ENCODE results near the gene C16orf95. TPM values are rescaled to one million over a fixed set of nuclear protein-coding genes. Genes with fewer than 3 reads are reported as not detected.

The C16orf95 gene
- total and polyA plus RNA-seq, 2 experiments from 2014 or later, result 4.7 to 6.6 TPM

- no peak overlapping the region for H3K27ac ChIP-seq
- no peaks in the 10 kb centered on the region for H3K27me3 ChIP-seq
- no peaks in the 10 kb centered on the region for H3K79me2 ChIP-seq
- no peaks in the 10 kb centered on the region for H3K9me3 ChIP-seq (ENCODE audit: low read depth)
- DNase-seq (ENCODE audit: low spot score), result no peak
- H3K9me2 ChIP-seq (replicated peaks; ENCODE audit: insufficient read depth), result no peaks in the 10 kb centered on the region
- H4K20me1 ChIP-seq (ENCODE audit: insufficient read depth, poor library complexity, severe bottlenecking), result no peaks in the 10 kb centered on the region
- H3K36me3 ChIP-seq (replicated peaks; ENCODE audit: insufficient read depth, low read depth), result no peaks in the 10 kb centered on the region
- H3K4me2 ChIP-seq, result no peak overlapping the region
- H2AFZ ChIP-seq, result no peak overlapping the region
- no peaks in the 10 kb centered on the region for H3K4me1 ChIP-seq (ENCODE audit: insufficient read depth)
- no peak for TF ChIP-seq EZH2 (IDR thresholded peaks at IDR 0.05; ENCODE audit: borderline replicate concordance)
- no peak for TF ChIP-seq CTCF (IDR thresholded peaks at IDR 0.05; ENCODE audit: poor library complexity)
- TF ChIP-seq EZH2phosphoT487 (IDR thresholded peaks at IDR 0.05; ENCODE audit: low read depth, severe bottlenecking, unreplicated experiment), result no peak
- no peak overlapping the region for H3K4me3 ChIP-seq
- WGBS (ENCODE audit: low lambda C conversion rate, missing lambda C conversion rate), result 96% methylated on average over 15 of the region's 15 CpGs
Measured at GRCh38 chr16:87333101-87333500, 15.9 kb upstream of the C16orf95 start.

- Histone ChIP-seq H3K4me1 (ENCODE audit: insufficient read depth) (no peaks in the 10 kb centered on the region), H3K9me3 (ENCODE audit: low read depth) (no peaks in the 10 kb centered on the region), H3K4me2 (no peak overlapping the region), H3K4me3 (no peak overlapping the region), H4K20me1 (ENCODE audit: insufficient read depth, poor library complexity, severe bottlenecking) (no peaks in the 10 kb centered on the region), H3K9me2 (replicated peaks; ENCODE audit: insufficient read depth) (no peaks in the 10 kb centered on the region), H3K36me3 (replicated peaks; ENCODE audit: insufficient read depth, low read depth) (no peaks in the 10 kb centered on the region), H3K27ac (no peak overlapping the region), H2AFZ (no peak overlapping the region), H3K79me2 (no peaks in the 10 kb centered on the region), H3K27me3 (no peaks in the 10 kb centered on the region)
- WGBS (ENCODE audit: low lambda C conversion rate, missing lambda C conversion rate), result 90% methylated on average over 10 of the region's 10 CpGs
- TF ChIP-seq CTCF (IDR thresholded peaks at IDR 0.05; ENCODE audit: poor library complexity), result no peak
- no peak for TF ChIP-seq EZH2phosphoT487 (IDR thresholded peaks at IDR 0.05; ENCODE audit: low read depth, severe bottlenecking, unreplicated experiment)
- no peak for TF ChIP-seq EZH2 (IDR thresholded peaks at IDR 0.05; ENCODE audit: borderline replicate concordance)
- DNase-seq (ENCODE audit: low spot score), result no peak
Measured at GRCh38 chr16:87332150-87332549, 15.0 kb upstream of the C16orf95 start.

GRCh38 chr16:87331241-87331801, 14.1 kb upstream of the C16orf95 start:
- Histone ChIP-seq H3K9me2 (replicated peaks; ENCODE audit: insufficient read depth) (no peaks in the 10 kb centered on the region), H4K20me1 (ENCODE audit: insufficient read depth, poor library complexity, severe bottlenecking) (no peaks in the 10 kb centered on the region), H3K4me1 (ENCODE audit: insufficient read depth) (no peaks in the 10 kb centered on the region), H3K79me2 (no peaks in the 10 kb centered on the region), H3K4me2 (no peak overlapping the region), H3K9me3 (ENCODE audit: low read depth) (no peaks in the 10 kb centered on the region), H3K27me3 (no peaks in the 10 kb centered on the region), H3K27ac (no peak overlapping the region), H3K36me3 (replicated peaks; ENCODE audit: insufficient read depth, low read depth) (no peaks in the 10 kb centered on the region), H3K4me3 (no peak overlapping the region), H2AFZ (no peak overlapping the region)
- WGBS (ENCODE audit: low lambda C conversion rate, missing lambda C conversion rate), result 93% methylated on average over 31 of the region's 31 CpGs
- TF ChIP-seq EZH2phosphoT487 (IDR thresholded peaks at IDR 0.05; ENCODE audit: low read depth, severe bottlenecking, unreplicated experiment), result no peak
- no peak for TF ChIP-seq CTCF (IDR thresholded peaks at IDR 0.05; ENCODE audit: poor library complexity)
- TF ChIP-seq EZH2 (IDR thresholded peaks at IDR 0.05; ENCODE audit: borderline replicate concordance), result no peak
- no peak for DNase-seq (ENCODE audit: low spot score)

Data from hepatocyte (in vitro differentiated cells).